GM12872 (cell line): ENCODE measurements around the gene LRRC66.

ENCODE experiments used
- CTCF ChIP-seq: IDR thresholded peaks from 3 replicates; pipeline ENCODE4 v1.5.1; 2011; ENCODE audit warnings: low read depth, mild to moderate bottlenecking, low read length, moderate library complexity; ENCODE audit not compliant: insufficient read depth

LRRC66 gene

GRCh38 chr4:51997647-51998046, 22.5 kb downstream of the LRRC66 start:
- TF ChIP-seq CTCF = no peak

- TF ChIP-seq CTCF = no peak
These were observed 24.4 kb downstream of the LRRC66 start for GRCh38 chr4:51995647-51996220.

- TF ChIP-seq CTCF = no peak
These were observed 54.3 kb downstream of the LRRC66 start for GRCh38 chr4:51965862-51966261.

- no peak for TF ChIP-seq CTCF
These were observed 56.2 kb downstream of the LRRC66 start for GRCh38 chr4:51963841-51964517.

GRCh38 chr4:51960486-51960885, 59.7 kb downstream of the LRRC66 start:
- TF ChIP-seq CTCF = no peak

GRCh38 chr4:51958199-51958968, 61.8 kb downstream of the LRRC66 start:
- no peak for TF ChIP-seq CTCF
